SIG-M5 treated with dmso at 0.1 percent for 504 hours (cell line): ENCODE results near the gene NLGN1.
A peak's percentile ranks its signal among the peaks of the same experiment; 100 is the strongest.
"Not testable (repeated sequence)": the region's sequence is repeated elsewhere in the genome, so short reads cannot be mapped to it uniquely, and the experiment has no call there.

Experiments used
- DNase-seq: peaks from one replicate; lab custom pipeline; 2025; ENCODE audit not compliant: unreplicated experiment; lab: John Stamatoyannopoulos, UW

Gene NLGN1

DNA sequence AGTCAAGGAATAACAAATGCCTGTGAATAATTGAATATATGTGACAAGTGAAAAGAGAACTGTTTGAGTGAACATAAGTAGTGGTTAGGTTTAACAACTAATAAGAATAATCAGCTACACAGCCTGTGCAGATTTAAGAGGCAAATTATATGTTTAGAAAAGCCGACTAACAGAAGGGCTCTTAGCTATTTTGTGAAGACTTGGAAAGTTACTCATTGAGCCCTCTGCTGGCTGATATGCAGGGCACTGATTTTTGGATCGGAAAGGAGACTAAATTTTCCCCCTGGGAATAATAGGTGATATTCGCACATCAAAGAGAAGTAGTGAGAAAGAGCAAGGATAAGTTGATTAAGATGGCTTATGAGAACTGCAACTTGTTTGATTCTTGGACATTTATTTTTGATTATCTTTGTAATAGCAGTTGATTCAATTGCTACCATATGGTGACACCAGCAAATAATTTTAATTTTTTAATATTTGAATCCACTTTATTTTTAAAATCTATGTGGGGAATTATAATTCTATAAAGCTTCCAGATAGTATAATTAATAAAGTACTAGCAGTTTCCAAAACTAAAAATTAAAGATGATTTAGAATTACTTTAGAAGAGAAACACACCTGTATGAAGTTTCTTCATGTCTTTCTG is 156.2 kb downstream of the NLGN1 start:
- peak; percentile 5 for DNase-seq

GRCh38 chr3:173556546-173556945 is 159.0 kb downstream of the NLGN1 start:
- DNase-seq, result no peak

- DNase-seq, result no peak
Observed at GRCh38 chr3:173567997-173568396, 170.5 kb downstream of the NLGN1 start.

DNA sequence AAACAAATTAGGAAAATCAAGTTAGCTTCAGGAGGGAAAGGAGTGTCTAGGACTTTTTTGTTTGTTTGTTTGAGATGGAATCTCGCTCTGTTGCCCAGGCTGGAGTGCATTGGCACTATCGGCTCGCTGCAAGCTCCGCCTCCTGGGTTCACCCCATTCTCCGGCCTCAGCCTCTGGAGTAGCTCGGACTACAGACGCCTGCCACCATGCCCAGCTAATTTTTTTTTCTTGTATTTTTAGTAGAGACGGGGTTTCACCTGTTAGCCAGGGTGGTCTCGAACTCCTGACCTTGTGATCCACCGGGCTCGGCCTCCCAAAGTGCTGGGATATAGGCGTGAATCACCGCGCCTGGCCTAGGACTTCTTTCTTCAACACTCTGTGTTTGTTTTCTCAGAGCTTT is 171.1 kb downstream of the NLGN1 start:
- no peak for DNase-seq

- DNase-seq, result no peak
Observed at GRCh38 chr3:173583496-173583895, 186.0 kb downstream of the NLGN1 start.

- no peak for DNase-seq
Observed at GRCh38 chr3:173584093-173584837, 186.7 kb downstream of the NLGN1 start.

DNA sequence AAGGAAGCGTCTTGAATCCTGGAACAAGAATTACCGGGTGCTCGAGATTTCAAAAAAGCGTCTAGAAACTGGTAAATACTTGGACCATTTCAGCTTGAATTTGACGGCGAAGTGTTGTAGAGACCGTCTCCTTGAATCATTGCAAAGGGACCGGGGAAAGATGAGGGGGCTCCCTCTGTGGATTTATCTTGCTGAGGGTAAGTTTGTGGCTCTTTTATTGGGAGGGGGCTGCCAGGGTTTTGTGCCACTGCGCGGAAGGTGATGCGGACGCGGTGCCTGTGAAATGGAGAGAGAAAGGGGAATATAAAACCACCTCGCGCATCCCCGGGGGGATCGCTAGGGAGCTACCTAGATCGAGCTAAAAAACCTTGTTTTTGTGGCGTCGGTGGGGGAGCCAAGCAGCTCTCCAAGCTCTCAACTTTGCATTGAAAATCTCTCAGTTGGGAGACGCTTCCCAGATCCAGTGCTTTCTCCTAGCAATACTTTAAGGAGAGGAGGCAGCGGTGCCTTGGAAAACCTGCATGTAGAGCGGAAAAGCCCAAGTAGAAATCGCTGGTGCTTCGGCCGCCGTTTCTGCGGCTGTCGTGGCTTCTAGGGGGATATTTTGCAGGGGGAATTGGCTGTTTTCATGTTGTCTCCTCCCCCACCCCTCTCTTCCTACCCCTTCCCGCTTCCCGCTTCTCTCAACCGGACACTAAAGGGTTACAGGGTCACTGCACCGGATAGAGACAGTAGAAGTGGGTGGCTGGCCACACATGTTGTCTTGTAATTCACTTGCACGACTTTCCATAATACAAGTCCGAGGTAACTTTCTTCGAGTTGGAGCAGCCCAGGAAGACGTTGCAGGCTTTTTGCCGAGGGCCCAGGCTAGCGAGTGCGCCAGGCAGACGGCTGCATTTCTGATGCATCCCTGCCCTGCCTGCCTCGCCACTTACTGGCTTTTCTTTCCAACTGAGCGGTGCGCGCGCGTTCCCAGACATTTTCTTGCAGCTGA is 187.6 kb downstream of the NLGN1 start:
- DNase-seq, result no peak

DNA sequence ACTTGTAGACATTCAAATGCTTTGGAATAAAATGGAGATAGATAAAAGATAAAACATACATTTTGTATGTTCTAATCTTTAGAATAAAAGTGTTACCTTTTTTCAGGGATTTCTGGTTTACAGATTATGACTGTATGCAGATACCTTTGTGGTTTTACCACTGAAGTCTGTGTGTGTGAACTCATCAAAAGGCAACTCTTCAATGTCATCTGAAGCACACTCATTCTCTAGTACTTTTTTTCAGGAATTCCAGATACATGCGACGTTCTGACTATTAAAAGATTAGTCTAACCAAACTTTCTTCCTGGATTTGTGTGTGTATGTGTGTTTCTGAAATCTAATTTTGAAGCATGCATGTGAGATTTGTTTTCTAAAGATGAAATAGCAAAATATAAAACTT is 188.6 kb downstream of the NLGN1 start:
- no peak for DNase-seq

DNA sequence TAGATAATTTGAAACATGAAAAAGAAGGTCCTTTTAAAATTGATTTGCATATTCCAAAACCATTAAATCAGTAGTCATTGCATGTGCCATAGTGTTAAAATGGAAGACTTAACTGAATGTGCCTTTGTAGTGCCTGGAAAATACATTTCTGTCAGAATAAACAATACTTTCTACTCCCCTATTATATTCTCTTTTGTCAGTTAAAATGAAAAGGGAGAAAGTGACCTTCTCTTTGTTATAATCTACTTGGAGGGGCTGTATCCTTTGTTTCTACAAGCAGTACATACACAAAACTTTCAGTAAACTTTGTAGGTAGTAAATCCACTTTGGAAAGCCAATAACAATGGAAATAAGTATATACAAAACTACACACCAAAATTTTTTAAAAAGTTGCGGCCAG is 189.5 kb downstream of the NLGN1 start:
- no peak for DNase-seq

DNA sequence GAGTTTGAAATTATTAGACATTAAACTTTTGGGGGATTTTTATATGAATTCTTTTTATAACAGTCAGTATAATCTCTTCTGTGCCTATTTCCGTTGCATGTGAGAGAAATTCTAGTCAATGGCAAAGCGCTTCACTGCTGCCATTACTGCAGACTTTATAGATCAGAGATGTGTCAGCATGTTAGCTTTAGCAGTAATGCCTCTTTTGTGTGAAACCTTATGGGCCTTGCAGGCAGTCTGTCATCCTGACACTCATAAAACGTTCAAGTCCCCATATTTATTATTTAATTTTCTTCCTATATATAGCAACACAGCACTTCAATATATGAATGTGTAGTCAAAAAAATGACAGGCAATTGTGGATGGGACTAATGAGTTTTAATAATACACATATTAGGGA is 191.0 kb downstream of the NLGN1 start:
- DNase-seq, result no peak

DNA sequence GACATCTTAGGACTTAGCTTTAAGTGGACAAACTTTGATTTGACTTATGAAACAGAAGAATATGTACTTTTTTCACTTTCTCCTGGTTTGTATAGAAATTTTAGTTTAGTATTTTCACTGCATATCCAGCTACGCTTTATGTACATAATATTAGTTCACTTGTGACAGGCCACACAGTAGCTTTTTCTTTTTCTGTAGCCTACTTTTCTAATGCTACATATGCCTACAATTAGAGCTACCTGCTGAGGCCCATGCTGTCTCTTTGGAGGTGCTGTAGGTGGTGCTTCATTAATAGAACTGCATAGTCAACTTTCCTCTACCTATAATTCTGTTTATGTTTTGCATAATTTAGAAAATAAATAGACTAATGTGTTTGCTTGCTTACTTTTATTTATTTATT is 191.6 kb downstream of the NLGN1 start:
- DNase-seq, result no peak

- no peak for DNase-seq
Observed at GRCh38 chr3:173591401-173591800, 193.9 kb downstream of the NLGN1 start.

- not testable (repeated sequence) for DNase-seq
Observed at GRCh38 chr3:173594881-173595280, 197.3 kb downstream of the NLGN1 start.

- peak; percentile 29 for DNase-seq
Observed at GRCh38 chr3:173599673-173600072, 202.1 kb downstream of the NLGN1 start.

DNA sequence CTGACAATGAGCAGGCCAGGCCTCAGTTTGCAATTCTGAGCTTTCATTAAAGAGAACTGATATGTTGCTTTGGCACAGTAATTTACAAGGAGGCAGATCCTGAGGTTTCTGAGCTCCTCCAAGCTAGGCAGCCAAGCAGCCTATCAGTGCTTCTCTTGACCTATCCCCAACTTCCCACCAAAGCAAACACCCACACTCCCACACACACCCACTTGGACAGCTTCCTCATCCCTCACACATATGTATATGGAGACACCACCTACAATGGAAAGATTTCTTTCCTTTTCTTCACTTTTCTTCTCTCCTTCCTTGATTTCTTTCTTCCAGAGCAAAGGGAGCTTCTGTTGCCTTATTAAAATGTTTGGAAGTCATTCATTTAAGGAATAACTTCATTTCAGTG is 217.0 kb downstream of the NLGN1 start:
- no peak for DNase-seq

DNA sequence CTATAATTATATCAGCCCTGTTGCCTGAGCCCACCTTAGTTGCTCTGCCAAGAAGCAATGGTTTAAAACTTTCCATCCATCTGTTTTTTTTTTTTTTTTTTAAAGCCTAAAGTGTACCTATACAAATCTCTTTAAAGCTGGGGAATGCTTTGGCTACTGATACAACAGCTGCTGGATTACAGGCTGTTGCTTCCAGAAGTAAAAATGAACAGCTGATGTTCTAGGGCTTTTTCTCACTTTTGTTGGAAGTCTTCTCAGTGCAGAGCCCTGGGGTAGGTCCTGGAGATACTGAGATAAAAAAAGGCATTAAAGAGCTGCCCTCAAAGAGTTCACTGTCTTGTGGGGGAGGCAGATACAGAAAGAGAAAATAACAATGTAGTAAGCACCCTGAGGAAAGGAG is 218.1 kb downstream of the NLGN1 start:
- no peak for DNase-seq

- DNase-seq, result no peak
Observed at GRCh38 chr3:173617490-173617889, 219.9 kb downstream of the NLGN1 start.

DNA sequence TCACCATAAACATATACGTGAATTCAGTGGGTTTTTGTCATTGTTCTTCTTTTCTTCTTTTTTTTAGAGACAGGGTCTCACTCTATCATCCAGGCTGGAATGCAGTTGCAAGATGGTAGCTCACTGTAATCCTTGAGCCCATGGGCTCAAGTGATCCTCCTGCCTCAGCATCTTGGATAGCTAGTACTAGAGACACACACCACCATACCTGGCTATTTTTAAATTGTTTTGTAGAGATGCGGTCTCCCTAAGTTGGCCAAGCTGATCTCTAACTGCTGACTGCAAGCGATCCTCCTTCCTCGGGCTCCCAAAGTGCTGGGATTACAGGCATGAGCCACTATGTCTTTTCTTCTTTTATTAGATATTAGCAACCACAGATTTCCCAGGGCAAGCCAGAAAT is 220.6 kb downstream of the NLGN1 start:
- DNase-seq, result no peak

DNA sequence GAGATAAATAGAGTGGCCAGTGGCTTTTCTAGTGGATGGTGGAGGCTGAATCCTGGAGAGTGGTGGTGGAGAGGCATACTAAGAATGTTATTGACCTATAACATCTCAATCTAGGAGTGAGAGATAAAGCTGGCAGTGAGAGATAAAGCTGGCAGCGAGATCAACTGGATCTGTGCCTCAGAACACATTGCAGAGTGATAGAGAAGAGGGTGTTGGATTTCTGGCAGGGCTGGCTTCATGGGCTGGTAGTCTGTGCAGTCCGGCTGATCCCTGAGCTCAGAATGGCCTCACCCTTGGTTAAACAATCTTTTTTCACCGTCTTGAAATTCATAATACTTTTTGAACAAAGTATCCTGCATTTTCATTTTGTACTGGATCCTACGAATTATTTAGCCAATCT is 221.2 kb downstream of the NLGN1 start:
- no peak for DNase-seq

DNA sequence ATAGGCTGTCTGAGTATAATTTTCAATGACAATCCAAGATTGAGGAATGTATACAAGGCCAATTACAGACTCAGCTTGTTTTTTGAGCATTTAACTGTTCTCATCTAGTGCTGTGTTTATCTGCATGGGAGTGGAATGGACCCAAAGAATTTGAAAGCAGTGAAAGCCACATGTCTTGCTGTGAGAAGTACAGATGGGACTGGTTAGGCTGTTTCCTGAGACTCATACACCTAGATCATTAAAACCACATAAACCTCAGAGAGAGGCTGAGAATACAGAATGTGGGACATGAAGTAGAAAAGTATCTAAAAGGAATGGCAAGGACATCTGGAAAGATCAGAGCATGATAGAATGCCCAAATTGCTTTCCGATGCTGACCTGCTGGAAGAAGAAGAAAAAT is 224.6 kb downstream of the NLGN1 start:
- no peak for DNase-seq

DNA sequence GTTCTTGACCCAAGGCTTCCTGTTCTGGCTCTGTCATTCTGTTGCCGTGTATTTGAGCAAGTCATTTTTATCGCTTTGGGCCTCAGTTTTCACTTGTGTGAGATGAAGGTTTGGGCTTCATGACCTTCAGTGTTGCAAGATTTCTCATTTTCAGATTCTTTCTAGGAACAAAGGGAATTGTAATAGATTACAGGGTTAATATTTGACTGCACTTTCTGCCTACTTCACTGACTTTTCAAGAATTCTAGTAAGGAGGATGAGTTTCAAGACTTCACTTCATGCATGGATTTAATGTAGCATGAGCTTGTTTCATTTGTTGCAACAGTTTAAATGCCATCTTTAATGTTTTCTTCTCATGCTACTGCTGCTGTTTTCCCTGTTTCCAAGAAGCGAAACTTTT is 226.5 kb downstream of the NLGN1 start:
- DNase-seq, result no peak

- DNase-seq, result no peak
Observed at GRCh38 chr3:173630849-173631248, 233.3 kb downstream of the NLGN1 start.
